Measurements from ENCODE around the gene KCNE4.

Gene KCNE4

GRCh38 chr2:223051693-223052289 lies at the start of gene KCNE4:
Gene KCNE4 (plus strand): TSS chr2:223052190. CDS start chr2:223052831, 641 bp downstream.
- peak; percentile 90 for DNase-seq (ENCODE audit: low read depth)

- DNase-seq (ENCODE audit: low read depth): peak; percentile 60
Observed at GRCh38 chr2:223003191-223003590, 48.8 kb upstream of the KCNE4 start.

- peak; percentile 83 for DNase-seq (ENCODE audit: low read depth)
Observed at GRCh38 chr2:223005496-223005895, 46.5 kb upstream of the KCNE4 start.

- DNase-seq (ENCODE audit: low read depth): peak; percentile 81
Observed at GRCh38 chr2:223007531-223007930, 44.5 kb upstream of the KCNE4 start.

- DNase-seq (ENCODE audit: low read depth): peak; percentile 85
Observed at GRCh38 chr2:223008162-223008561, 43.8 kb upstream of the KCNE4 start.

GRCh38 chr2:223008956-223009355 lies 43.0 kb upstream of the KCNE4 start:
- peak; percentile 77 for DNase-seq (ENCODE audit: low read depth)

- peak; percentile 96 for DNase-seq (ENCODE audit: low read depth)
Observed at GRCh38 chr2:223010641-223011040, 41.3 kb upstream of the KCNE4 start.

- no peak for DNase-seq (ENCODE audit: low read depth)
Observed at GRCh38 chr2:223012291-223012690, 39.7 kb upstream of the KCNE4 start.

- DNase-seq (ENCODE audit: low read depth): no peak
Observed at GRCh38 chr2:223019390-223019930, 32.5 kb upstream of the KCNE4 start.

GRCh38 chr2:223019987-223020717 lies 31.8 kb upstream of the KCNE4 start:
- DNase-seq (ENCODE audit: low read depth): no peak

- peak; percentile 59 for DNase-seq (ENCODE audit: low read depth)
Observed at GRCh38 chr2:223020971-223021675, 30.9 kb upstream of the KCNE4 start.

- peak; percentile 68 for DNase-seq (ENCODE audit: low read depth)
Observed at GRCh38 chr2:223026357-223027110, 25.5 kb upstream of the KCNE4 start.

GRCh38 chr2:223027442-223027841 lies 24.5 kb upstream of the KCNE4 start:
- peak; percentile 81 for DNase-seq (ENCODE audit: low read depth)

- no peak for DNase-seq (ENCODE audit: low read depth)
Observed at GRCh38 chr2:223029287-223029686, 22.7 kb upstream of the KCNE4 start.

GRCh38 chr2:223032187-223033142 lies 19.5 kb upstream of the KCNE4 start:
- DNase-seq (ENCODE audit: low read depth): peak; percentile 71

GRCh38 chr2:223034221-223034975 lies 17.6 kb upstream of the KCNE4 start:
- peak; percentile 80 for DNase-seq (ENCODE audit: low read depth)

- DNase-seq (ENCODE audit: low read depth): no peak
Observed at GRCh38 chr2:223036790-223037444, 15.1 kb upstream of the KCNE4 start.

GRCh38 chr2:223037445-223037800 lies 14.6 kb upstream of the KCNE4 start:
- DNase-seq (ENCODE audit: low read depth): no peak

GRCh38 chr2:223039618-223040017 lies 12.4 kb upstream of the KCNE4 start:
- DNase-seq (ENCODE audit: low read depth): peak; percentile 73

- no peak for DNase-seq (ENCODE audit: low read depth)
Observed at GRCh38 chr2:223040527-223040926, 11.5 kb upstream of the KCNE4 start.
